GM13976 (cell line): ENCODE measurements around the gene CCDC169.
"Not testable (repeated sequence)": the region's sequence is repeated elsewhere in the genome, so short reads cannot be mapped to it uniquely, and the experiment has no call there.

Experiments
- DNase-seq: peaks from one replicate; pipeline ENCODE4 v3.0.0; 2012; ENCODE audit warnings: low spot score
- CTCF ChIP-seq: IDR thresholded peaks from 2 replicates; pipeline ENCODE4 v1.5.1; 2012; ENCODE audit warnings: borderline replicate concordance, mild to moderate bottlenecking; ENCODE audit not compliant: insufficient read depth; ENCODE audit errors: extremely low read depth, missing control alignments, control extremely low read depth
- in situ Hi-C: fragments of 300-500 bp; cut with MboI; formaldehyde crosslinking; loops from one replicate; pipeline ENCODE4 v1.12.0; 2022; ENCODE audit warnings: low sequenced_read_pairs, mixed read lengths, inconsistent platforms; ENCODE audit not compliant: unreplicated experiment

The CCDC169 gene

GRCh38 chr13:36331280-36331679, 33.7 kb upstream of the CCDC169 start:
- TF ChIP-seq CTCF = no peak
- no peak for DNase-seq
- in situ Hi-C loops = no loop called here

DNA sequence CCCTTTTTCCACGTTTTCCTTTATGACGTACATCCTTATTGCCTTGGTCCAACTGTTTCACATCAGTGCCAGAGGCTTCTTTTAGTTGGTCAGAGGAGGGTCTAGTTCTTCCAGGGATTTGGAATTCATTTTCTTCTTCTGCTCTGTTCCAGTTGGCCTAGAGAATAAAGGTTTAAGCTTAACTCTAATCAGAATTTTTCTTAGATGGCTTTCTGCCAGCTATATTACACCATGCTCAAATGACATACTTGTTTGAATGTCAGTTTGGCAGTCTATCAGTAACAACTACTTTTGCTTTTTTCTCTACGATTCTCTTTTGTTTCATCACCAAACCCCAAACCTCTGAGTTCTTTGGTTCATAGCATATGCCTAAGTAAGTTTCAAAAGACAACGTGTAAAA, 31.7 kb upstream of the CCDC169 start:
- in situ Hi-C loops = no loop called here
- no peak for DNase-seq
- no peak for TF ChIP-seq CTCF

- no peak for DNase-seq
- in situ Hi-C loops = no loop called here
- TF ChIP-seq CTCF = no peak
Measured at GRCh38 chr13:36328821-36329220, 31.2 kb upstream of the CCDC169 start.

DNA sequence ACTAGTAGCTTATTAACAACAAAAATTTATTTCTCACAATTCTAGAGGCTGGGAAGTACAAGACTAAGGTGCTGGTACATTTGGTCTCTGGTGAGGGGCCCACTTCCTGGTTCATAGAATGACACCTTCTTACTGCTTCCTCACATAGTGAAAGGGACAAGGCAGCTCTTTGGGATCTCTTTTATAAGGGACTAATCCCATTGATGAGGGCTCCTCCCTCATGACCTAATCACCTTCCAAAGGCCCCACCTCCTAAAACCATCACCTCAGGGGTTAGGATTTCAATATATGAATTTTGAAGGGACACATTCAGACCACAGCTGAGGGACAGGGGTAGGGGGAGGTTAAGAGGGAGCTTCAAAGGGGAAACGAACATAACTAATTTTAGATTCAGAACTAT, 28.3 kb upstream of the CCDC169 start:
- in situ Hi-C loops = no loop called here
- no peak for TF ChIP-seq CTCF
- DNase-seq = no peak

DNA sequence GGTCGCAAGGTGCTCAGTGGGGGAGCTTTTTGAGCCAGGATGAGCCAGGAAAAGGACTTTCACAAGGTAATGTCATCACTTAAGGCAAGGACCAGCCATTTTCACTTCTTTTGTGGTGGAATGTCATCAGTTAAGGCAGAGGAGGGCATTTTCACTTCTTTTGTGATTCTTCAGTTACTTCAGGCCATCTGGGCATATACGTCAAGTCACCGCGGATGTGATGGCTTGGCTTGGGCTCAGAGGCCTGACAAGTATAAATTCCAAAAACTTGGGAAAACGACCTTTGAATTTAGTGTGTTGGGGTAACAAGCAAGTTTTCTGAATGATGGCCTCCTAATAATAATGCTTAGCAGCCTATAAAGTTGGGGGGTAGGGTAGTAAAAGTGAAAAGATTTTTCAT, 27.3 kb upstream of the CCDC169 start:
- DNase-seq, in situ Hi-C loops: not testable (repeated sequence)

DNA sequence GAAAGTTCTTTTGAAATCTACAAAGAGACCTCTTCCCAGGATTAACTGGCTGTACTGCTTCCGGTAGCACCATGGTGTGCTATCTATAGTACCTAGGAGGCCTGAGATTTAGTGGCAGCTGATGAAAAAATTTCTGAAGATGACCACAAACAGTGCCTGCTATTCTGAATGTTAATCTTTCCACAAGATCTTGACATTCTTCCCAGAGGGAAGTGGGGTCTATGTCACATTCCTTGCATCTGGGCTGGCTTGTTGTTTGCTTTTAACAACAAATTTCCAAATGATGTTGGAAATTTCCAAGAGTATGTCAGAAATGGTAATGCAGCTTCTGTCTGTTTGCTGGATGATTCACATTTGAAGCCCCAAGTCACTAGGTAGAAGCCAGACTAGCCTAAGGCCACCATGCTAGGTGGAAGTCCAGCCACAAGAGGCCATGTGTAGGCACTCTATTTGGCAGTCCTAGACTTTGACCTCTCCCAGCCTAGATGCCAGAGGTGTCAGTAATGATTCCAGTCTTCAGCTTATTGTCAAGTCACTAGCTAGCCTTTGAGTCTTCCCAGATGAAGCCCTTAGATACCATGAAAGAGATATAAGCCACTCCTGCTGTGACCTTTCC, 26.4 kb upstream of the CCDC169 start:
- TF ChIP-seq CTCF = no peak
- DNase-seq = no peak
- in situ Hi-C loops = no loop called here

DNA sequence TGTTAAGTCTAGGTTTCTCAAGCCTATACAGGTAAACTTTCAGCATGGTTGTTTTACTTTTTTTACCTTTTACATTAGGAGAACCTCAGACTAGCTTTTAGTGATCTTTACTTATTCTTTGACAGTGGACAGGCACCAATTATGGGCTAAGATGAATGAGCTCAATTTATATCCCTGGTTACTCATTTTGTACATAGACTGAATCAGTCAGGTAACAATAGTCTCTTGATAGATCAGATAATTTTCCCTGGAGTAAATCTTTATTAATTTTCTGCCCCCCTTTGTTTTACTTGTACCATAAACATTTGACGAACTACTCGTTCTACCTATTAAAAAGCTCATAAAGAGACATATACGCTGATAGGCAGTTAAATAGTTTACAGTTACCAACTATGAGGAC, 25.8 kb upstream of the CCDC169 start:
- no peak for TF ChIP-seq CTCF
- in situ Hi-C loops = no loop called here
- DNase-seq = no peak

DNA sequence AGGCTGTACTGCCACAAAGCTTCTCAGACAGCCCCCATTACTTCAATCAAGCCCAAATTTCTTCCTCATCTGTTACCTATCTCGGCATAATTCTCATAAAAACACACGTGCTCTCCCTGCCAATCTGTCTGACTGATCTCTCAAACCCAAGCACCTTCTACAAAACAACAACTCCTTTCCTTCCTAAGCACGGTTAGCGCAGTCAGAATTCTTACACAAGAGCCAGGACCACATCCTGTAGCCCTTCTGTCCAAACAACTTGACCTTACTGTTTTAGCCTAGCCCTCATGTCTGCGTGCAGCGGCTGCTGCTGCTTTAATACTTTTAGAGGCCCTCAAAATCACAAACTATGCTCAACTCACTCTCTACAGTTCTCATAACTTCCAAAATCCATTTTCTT, 22.2 kb upstream of the CCDC169 start:
- DNase-seq, in situ Hi-C loops: not testable (repeated sequence)
